ENCODE measurements around the gene GPD2.
"Not testable (repeated sequence)": the region's sequence is repeated elsewhere in the genome, so short reads cannot be mapped to it uniquely, and the experiment has no call there.

Gene GPD2

DNA sequence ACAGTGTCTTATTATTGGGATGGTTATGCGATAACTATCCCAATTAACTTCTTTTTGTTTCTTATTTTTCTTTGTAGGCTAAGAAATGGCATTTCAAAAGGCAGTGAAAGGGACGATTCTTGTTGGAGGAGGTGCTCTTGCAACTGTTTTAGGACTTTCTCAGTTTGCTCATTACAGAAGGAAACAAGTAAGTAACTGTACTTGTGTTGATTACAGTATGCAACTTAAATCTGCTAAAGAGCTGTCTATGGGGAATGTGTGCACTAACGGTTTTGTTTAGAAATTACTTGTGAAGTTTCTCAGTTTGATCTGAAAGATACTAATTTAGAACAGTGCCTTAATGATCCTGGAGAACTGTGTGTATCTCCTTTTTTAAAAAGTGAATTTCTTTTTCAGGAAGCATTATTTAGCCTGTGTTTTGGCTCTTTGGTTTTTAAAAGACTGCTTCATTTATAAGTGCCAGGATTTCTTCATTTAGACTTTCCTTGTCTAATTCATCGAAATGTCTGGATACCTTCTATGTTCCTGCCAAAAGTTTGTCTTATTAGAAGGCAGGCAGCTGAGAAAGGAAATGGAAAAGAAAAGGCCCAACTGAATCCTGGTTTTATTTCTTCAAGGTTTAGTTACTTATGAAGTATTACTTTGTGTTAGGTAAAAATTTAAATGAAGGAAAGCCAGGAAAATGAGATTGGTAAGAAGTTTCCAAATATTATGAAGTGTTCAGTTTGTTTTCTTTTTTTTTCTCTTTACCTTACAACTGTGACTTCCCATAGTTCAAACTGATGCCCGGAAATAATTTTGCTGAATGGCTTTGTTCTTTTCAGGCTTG lies 40.1 kb downstream of the GPD2 start:
- DNase-seq (ENCODE audit: low spot score) = no peak

DNA sequence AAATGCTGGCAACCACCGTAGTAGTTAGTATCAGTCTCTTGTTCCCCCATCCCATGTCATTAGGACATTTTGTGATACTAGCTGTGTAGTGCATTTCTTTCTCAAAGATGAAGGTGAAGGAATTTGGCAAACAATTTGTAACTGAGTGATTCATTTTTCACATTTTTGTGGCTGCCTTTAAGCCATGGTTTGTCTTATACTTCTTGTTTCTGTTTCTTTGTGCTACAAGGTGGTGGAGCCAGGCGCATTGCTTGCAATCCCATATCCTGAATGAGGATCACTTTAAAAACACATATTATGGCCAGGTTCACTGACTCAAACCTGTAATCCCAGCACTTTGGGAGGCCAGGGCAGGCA lies 40.6 kb downstream of the GPD2 start:
- DNase-seq (ENCODE audit: low spot score) = peak; percentile 74

DNA sequence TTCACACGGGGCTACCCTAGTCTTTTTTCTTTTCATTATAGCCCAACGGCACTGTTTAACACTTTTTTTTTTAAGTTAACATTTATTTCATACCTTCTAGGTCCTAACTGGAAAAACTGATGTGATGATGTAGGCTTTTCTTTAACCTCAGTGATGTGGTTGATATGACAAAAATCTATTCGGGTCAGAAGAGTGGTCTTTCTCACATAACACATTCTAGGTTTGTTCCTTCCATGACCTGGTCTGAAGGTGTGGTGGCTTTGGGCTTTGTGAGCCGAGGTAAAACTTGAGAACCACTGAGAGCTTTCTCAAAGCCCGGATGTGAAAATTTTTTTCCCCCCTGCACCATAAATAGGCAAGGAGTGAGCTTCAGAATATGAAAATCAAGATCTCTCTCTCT lies 44.2 kb downstream of the GPD2 start:
- no peak for DNase-seq (ENCODE audit: low spot score)

DNA sequence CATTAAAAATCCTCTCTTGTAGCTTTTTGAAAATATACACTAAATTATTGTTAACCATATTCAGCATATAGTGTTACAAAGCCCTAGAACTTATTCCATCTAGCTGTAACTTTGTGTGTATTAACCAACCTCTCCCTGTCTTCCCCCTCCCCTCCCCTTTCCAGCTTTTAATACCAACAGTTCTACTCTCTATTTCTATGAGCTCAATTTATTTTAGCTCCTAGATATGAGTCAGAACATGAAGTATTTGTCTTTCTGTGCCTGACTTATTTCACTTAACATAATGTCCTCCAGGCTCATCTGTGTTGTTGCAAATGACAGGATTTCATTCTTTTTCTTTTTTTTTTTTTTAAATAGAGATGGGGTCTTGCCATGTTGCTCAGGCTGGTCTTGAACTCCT lies 45.1 kb downstream of the GPD2 start:
- DNase-seq (ENCODE audit: low spot score) = no peak

DNA sequence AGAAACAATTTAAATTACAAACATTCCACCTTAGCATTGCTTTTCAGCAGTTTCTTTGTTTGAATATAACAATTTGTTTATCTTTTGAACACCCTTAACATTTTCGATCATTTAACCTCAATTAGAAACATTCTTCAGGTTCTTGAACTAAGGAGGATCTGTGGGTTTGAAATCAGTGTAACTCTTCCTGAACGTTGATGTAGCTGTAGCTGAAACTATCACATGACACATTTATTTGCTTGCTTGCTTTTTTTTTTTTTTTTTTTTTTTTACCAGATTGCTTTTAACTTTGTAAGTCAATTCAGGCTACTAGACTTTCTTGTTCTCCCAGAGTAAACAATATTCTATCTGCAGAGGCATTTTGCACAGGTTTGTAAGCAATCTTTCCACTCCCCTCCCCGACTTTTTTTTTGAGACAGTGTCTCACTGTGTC lies 47.6 kb downstream of the GPD2 start:
- no peak for DNase-seq (ENCODE audit: low spot score)

DNA sequence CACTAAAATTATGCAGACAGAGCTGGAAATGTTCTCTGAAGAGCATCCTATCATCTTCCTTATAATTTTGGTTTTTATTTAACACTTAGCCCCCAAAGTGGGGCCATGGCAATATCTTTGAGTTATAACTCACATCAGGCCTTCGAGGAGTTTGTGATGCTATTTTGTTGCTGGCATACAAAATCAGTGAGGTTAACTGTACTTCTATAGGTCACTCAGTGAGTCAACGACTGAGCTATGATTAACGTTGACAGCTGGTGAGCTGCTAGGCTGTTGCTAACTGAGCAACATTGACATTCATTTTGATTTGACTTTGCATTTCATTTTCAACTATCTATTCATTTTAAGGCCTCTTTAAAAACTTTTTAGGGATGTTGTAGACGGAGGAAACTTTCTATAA lies 50.0 kb downstream of the GPD2 start:
- DNase-seq (ENCODE audit: low spot score) = no peak

DNA sequence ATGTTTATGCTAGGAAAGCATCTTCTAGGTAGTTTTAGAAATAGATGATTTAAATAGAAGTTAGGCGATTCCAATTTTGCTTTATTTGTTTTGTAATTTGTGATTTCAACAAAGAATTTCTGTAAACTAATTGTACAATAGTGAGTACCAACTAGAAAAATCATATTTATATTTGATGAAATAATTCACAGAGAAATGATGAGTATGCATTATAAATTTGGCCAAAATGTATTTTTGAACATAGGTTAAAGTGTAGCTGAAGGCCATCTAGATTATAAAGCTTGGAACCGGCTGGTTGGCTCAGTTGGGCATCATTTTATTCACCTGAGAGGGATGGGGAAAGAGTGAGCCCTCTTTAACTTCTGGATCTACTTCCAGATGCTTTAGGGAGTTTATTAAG lies 50.4 kb downstream of the GPD2 start:
- DNase-seq (ENCODE audit: low spot score) = no peak

DNA sequence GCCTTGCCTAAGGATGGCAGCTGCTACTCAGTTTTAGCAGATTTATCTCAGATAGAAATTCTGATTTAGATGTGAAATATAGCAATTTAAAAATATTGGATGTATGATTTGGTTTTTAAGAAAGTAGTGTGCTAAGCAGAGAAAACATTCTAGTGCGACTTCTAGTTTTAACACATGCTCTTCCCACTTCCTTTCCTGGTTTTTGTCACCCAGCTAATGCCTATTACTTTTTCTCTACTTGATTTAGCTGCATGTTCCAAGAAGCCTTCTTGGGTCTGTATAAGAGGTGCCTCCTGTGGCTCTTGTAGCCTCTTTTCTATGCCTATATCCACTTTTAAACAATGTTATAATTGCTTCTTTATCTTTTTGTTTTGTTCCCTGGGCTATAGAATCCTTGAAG lies 53.0 kb downstream of the GPD2 start:
- no peak for DNase-seq (ENCODE audit: low spot score)

DNA sequence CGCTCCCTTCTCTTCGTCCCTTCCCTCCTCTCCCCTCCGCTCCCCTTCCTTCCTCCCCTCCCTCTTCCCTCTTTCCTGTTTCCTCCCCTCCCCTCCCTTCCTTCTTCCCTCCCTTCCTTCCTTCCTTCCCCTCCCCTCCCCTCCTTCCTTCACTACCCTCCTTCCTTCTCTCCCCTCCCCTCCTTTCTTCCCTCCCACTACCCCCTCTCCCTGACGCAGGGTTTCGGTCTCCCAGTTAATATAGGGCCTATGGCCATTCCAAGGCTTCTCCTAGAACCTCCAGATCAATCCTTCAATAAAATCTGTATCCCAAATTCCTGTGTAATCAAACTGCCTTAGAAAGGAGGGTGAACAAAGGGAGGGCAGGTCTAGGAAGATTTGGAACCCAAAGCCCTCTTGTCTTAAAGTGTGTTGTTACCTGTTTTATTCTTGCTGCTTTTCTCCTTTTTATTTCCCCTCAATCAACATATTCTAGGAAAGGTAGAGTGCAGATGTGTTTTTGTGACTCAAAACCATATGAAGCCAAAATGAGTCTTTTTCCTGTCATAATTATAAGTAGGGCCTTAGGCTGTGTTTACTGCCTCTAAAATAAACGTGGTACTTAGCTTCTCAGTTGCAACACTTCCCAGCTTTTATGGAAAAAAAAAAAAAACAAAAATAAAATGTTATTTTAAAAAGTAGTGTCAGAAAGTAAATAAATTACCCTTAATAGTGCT lies 53.7 kb downstream of the GPD2 start:
- DNase-seq (ENCODE audit: low spot score) = no peak

DNA sequence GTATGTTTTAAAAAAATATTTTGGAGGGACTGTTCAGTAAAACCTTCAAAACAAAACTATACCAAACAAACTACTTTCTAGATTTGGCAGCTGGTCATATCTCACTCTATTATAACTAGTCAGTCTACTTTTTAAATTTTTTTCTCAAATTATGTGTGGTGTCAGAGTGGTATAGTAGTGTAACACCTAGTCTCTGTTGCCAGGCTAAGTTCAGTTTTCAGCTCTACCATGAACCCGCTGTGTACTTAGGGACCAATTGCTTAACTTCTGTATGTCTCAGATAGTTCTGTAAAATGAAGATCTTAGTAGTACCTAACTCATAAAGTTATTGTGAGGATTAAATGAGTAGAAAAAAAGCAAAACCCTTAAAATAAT lies 54.3 kb downstream of the GPD2 start:
- no peak for DNase-seq (ENCODE audit: low spot score)

DNA sequence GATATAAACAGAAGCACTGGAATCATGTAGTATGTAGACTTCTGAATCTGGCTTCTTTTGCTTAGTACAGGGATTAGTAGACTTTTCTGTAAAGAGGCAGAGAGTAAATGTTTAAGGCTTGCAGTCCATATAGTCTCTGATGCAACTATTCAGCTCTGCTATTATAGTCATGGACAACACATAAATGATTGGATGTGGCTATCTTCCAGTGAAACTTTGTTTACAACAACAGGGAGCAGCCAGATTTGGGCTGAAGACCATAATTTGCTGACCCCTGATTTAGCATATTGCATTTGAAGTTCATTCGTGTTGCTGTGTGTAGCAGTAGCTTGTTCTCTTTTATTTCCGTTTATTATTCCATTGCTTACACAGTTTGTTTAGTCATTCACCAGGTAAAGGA lies 55.0 kb downstream of the GPD2 start:
- no peak for DNase-seq (ENCODE audit: low spot score)

DNA sequence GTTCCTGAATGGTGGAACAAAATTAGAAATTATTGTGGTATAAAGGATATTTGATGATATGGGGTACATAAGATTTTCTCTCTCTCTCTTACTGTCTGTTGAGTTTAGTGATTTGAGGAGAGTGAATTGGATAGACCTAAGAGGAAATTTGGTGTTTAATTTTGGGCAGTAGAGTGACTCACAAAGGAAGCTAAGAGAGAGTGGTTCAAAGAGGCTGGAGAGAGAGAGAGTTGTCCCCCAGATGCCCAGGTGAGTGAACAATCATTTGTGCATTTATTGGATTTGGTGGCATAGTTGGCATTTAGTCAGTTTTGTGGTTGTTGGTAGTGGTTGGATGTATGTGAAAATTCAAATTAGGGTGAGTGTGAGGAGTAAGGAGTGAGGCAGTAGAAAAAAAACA lies 56.8 kb downstream of the GPD2 start:
- DNase-seq (ENCODE audit: low spot score) = no peak

DNA sequence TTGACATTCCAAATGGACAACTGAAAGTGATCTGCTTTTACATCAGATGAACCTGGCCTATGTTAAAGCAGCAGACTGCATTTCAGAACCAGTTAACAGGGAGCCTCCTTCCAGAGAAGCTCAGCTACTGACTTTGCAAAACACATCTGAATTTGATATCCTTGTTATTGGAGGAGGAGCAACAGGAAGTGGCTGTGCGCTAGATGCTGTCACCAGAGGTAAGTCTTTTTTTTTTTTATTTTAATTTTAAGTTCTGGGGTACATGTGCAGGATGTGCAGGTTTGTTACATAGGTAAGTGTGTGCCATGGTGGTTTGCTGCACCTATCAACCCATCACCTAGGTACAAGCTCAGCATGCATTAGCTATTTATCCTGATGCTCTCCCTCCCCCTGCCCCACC lies 59.8 kb downstream of the GPD2 start:
- not testable (repeated sequence) for DNase-seq (ENCODE audit: low spot score)

DNA sequence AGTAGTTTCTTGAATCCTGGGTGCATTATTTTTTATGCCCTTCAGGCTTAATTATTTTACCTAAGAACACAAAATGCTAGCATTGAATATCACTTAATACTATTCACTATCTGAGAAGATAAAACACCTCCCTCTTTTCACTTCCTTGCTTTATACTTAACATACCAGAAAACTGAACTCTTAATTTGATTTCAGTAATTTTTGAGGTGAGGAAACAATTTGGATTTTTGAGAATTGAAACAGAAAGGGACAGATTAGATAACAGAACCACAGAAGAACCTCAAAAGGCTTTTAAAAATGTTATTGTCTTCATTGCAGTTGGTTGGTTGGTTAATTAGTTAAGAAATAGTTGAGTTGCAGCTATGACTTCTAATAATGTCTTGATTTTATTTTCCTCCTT lies 69.5 kb downstream of the GPD2 start:
- DNase-seq (ENCODE audit: low spot score) = no peak

DNA sequence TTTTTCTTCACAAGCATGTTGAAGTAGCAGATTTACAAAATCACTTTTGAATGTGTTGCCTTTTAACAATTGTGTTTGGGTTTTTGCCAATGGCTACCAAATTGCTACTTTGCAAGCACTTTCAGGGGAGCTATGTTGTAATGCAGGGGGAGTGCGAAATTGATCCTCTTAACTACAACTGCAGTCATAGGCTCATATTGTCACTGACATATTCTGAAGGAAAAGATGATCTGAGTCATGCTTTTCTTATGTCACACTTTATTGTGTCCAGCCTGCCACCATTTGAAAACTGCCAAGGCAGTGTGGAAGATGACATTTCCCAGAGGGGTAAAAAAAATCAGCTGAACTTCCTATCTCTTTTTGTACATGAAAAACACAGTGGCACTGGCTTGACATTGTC lies 74.9 kb downstream of the GPD2 start:
- DNase-seq (ENCODE audit: low spot score) = no peak

DNA sequence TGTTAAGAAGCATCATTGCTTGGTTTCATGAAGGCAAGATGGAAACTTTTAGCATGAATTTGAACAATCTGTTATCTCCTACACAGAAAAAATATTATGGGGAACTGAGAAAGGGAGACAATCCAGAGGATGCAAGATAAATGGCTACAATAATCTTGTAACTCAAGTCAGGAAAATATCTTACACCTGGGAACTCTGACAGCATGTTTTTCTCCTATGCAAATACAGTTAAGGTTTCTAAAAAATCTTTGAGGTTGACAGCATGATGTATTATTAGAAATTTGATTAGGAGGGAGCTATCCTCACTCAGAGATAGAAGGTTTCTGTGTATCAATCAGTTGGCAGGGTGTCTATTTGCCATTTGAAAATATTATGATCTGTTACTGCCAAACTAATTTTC lies 75.6 kb downstream of the GPD2 start:
- DNase-seq (ENCODE audit: low spot score) = no peak

DNA sequence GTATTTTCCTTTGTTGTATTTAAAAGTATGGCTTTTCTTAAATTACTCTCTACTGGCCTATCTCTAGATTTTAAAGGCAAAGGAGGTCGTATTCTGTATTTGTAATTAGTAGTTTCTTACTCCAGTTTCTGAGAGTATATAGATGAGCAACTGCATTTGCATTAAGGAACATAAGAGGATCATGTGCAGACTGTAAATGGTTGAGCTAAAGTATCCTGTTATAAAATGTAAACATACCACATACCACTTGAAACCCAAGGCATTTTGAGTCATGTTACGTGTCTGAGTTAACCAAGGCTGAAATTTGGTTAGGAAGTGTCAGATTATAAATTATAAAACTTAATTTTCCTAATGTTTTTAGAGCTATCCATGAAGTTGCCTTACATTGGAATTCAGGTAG lies 76.3 kb downstream of the GPD2 start:
- DNase-seq (ENCODE audit: low spot score) = no peak

DNA sequence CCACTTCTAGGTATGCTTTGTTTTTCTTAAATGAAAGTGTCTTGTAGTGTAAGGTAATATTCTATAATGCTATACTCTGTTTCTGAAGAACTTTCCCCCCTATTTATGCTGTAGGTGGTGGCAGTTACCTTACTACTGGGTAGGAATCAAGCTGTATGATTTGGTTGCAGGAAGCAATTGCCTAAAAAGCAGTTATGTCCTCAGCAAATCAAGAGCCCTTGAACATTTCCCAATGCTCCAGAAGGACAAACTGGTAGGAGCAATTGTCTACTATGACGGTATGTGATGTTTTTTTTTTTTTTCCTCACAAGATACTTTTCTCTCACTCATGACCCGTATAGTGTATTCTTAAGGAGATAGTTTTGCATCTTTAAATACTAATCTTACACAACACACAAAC lies 77.0 kb downstream of the GPD2 start:
- DNase-seq (ENCODE audit: low spot score) = no peak

DNA sequence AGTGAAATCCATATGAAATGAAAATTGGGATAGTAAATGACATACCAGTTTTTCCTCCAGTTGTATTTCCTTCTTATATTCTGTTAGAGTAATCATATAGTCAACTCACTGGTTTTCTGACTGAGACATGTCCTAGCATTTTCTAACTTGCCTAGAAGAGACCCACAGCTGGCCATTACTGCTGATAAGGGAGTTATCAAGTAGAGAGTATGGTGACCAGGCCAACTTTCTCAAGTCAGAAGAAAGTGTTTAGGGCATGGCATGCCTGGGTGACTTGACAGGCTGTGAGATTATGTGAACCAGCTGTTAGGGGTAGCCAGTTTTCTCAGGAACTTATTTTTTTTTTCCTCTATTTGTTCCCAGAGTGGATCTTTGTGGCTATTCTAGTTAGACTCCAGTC lies 81.2 kb downstream of the GPD2 start:
- DNase-seq (ENCODE audit: low spot score) = no peak

DNA sequence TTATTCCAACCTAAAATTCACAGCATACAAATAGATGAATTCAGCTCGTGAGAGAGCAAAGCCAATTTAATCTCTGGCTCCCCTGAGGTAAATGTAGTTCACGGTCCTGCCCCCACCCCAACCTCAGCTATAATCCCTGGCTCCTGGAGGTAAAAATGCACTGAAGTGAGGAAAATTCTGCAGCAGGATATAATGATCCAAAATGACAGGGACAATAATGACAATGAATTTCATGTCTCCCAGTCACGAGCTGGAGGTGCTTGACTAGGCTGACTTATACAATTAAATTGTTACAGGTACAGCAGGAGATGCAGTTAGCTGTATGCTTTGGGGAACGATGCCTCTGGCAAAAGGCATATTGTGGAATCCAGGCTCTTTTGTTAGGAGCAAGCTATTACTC lies 82.0 kb downstream of the GPD2 start:
- DNase-seq (ENCODE audit: low spot score) = no peak

DNA sequence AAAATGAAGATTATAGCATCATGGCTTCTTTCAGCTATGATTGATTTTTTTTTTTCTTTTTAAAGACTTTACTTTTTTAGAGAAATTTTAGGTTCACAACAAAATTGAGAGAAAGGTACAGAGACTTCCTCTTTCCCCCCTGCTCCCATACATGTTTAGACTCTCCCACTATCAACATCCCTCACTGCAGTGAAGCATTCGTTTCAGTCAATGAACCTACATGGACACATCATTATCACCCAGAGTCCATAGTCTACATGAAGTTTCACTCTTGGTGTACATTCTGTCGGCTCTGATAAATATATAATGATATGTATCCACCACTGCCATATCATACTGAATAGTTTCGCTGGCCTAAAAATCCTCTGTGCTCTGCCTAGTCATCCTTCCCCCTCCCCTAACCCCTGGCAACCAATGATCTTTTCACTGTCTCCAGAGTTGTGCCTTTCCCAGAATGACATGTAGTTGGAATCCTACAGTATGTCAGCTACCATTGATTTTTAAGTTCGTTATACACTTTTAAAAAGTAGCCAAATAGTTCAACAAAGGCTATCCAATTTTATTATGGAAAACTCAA lies 86.8 kb downstream of the GPD2 start:
- no peak for DNase-seq (ENCODE audit: low spot score)

DNA sequence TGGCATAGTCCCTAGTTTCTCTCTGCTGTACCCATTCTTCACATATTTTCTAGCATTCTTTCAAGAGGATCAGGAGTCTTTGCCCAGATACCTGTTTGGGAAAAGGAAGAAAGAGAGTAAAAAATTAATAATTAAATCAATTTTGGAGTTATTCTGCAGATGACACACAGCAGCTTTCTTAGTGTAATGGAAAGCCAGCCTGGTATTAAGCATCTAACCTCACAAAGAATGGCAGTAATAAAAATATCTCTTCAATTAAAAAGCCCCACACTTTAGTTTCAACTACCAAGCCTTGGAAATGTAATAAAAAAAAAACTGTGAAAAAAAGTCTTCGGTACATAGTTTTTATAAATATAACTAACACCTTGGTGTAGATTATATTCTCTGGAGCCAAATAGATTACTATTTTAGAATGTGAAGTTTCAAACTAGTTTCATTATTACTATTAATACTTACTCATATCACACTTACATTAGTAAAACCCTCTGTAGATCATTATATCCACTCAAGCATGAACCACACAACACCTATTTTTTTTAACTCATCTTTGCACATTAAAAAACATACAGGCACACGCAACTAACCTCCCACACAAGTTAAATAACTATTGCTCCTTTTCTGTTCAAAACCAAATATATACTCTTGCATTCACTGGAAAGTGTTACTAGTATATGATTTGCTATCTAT lies 90.9 kb downstream of the GPD2 start:
- DNase-seq (ENCODE audit: low spot score) = no peak

DNA sequence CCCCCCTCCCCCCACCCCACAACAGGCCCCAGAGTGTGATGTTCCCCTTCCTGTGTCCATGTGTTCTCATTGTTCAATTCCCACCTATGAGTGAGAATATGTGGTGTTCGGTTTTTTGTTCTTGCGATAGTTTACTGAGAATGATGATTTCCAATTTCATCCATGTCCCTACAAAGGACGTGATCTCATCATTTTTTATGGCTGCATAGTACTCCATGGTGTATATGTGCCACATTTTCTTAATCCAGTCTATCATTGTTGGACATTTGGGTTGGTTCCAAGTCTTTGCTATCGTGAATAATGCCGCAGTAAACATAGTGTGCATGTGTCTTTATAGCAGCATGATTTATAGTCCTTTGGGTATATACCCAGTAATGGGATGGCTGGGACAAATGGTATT lies 92.4 kb downstream of the GPD2 start:
- not testable (repeated sequence) for DNase-seq (ENCODE audit: low spot score)

Data from AG08395 (cell line).